SHP77 (cell line): ENCODE measurements around the gene TCIRG1.
"Not testable (repeated sequence)": the region's sequence is repeated elsewhere in the genome, so short reads cannot be mapped to it uniquely, and the experiment has no call there.

Experiments used
- DNase-seq, 2 experiments: peaks; one replicate each; lab custom pipeline; 2025; lab: John Stamatoyannopoulos, UW

TCIRG1 gene

GRCh38 chr11:68083517-68083916 is 44.7 kb downstream of the TCIRG1 start:
- no peak for DNase-seq

GRCh38 chr11:68089679-68090078 is 50.9 kb downstream of the TCIRG1 start:
- no peak for DNase-seq

GRCh38 chr11:68090287-68090686 is 51.5 kb downstream of the TCIRG1 start:
- DNase-seq: no peak

GRCh38 chr11:68090706-68091105 is 51.9 kb downstream of the TCIRG1 start:
- DNase-seq: no peak

GRCh38 chr11:68092411-68092810 is 53.6 kb downstream of the TCIRG1 start:
- no peak for DNase-seq

- not testable (repeated sequence) for DNase-seq
Observed at GRCh38 chr11:68092946-68093345, 54.1 kb downstream of the TCIRG1 start.

GRCh38 chr11:68093565-68093964 is 54.7 kb downstream of the TCIRG1 start:
- DNase-seq: no peak

- DNase-seq: no peak
Observed at GRCh38 chr11:68096962-68097361, 58.1 kb downstream of the TCIRG1 start.

- DNase-seq: no peak
Observed at GRCh38 chr11:68099057-68099456, 60.2 kb downstream of the TCIRG1 start.

- DNase-seq: no peak
Observed at GRCh38 chr11:68099474-68100405, 60.9 kb downstream of the TCIRG1 start.
